Suppressor macrophage (primary cell): ENCODE measurements around the gene CCDC116.
"Not testable (repeated sequence)": the region's sequence is repeated elsewhere in the genome, so short reads cannot be mapped to it uniquely, and the experiment has no call there.

Experiments
- DNase-seq, 4 experiments: peaks; one replicate each; pipeline ENCODE4 v3.0.0-alpha.2; 2020 to 2022

The CCDC116 gene

GRCh38 chr22:21652547-21653545 is 20.3 kb downstream of the CCDC116 start:
- DNase-seq = no peak

DNA sequence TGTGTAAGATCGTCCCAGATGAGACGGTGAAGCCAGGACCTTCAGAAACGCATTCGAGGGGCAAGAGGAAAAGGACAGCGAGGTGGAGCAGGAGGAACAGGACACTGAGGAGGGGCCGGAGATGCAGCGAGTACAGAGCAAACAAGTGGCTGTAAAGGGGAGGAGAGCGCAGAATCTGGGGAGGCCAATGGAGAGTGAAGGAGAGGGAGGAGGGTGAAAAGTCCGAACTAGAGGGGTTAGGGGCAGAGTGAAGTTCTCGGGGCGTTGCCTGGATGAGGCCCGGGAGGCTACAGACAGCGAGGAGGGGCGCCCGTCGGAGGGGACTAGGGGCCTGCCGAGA is 24.4 kb downstream of the CCDC116 start:
- no peak for DNase-seq

DNA sequence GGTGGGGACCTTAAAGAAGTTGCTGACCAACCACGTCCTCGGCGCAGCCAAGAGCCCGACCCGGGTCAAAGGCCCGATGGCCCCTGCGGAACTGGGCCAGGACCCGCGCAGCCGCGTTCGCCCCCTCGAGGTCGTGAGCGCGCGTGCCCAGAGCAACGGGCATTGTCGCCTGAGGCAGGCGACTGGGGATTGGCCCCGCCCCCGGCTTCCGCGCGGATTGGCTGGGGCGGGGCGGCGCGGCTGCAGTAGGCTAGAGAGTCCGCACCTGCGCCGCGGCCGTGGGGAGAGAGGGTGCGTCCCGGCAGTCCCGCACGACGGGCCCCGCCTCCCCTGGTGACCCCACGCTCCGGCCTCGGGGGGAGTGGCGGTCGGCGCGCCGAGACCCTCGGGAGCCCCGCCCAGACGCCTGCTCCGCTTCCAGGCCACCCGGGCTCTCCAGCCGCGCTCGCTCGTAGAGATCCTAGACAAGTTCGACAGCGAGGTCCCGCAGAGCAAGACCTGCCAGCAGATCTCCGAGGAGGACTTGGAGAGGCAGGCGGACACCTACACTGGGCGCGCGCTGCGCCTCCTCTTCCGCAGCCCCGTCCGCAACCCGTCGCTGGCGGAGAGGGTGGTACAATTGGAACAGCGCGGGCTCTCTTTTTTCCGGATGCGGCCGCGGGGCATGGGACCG is 24.9 kb downstream of the CCDC116 start:
- DNase-seq = peak; percentile 79 to 91 (median 82)

- no peak for DNase-seq
Measured at GRCh38 chr22:21659864-21660525, 27.4 kb downstream of the CCDC116 start.

- no peak for DNase-seq
Measured at GRCh38 chr22:21660904-21661303, 28.3 kb downstream of the CCDC116 start.

DNA sequence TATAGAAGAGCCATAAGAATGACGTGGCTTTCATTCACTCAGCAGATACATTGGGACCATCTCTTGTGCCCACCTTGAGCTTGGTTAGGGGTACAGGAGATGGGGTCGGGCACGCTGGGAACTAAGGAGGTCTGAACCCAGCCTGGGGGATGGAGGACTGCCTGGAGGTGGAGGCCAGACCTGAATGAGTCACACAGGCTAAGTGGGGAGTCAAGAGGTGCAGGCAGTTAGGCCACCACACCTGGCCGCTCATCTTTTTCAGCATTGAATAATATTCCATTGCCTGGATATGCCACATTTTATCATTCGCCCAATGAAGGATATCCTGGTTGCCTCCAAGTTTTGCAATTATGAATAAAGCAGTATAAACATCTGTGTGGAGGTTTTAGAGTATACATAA is 29.4 kb downstream of the CCDC116 start:
- DNase-seq = no peak

- DNase-seq = no peak
Measured at GRCh38 chr22:21663738-21664137, 31.2 kb downstream of the CCDC116 start.

GRCh38 chr22:21665047-21665851 is 32.7 kb downstream of the CCDC116 start:
- DNase-seq = no peak

- no peak for DNase-seq
Measured at GRCh38 chr22:21666786-21667185, 34.2 kb downstream of the CCDC116 start.

DNA sequence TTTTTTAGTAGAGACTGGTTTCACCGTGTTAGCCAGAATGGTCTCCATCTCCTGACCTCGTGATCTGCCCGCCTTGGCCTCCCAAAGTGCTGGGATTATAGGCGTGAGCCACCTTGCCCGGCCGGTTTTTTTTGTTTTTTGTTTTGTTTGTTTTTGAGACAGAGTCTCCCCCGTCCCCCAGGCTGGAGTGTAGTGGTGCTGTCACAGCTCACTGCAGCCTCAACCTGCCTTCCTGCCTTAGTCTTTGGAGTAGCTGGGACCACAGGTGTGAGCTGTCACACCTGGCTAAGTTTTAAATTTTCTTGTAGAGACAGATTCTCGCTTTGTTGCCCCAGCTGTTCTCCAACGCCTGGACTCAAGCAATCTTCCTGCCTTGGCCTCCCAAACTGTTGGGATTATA is 36.5 kb downstream of the CCDC116 start:
- DNase-seq = no peak

- DNase-seq = no peak
Measured at GRCh38 chr22:21672107-21672629, 39.6 kb downstream of the CCDC116 start.

- no peak for DNase-seq
Measured at GRCh38 chr22:21673534-21674321, 41.2 kb downstream of the CCDC116 start.

- no peak for DNase-seq
Measured at GRCh38 chr22:21674638-21675245, 42.2 kb downstream of the CCDC116 start.

- no peak for DNase-seq
Measured at GRCh38 chr22:21677606-21678443, 45.3 kb downstream of the CCDC116 start.

DNA sequence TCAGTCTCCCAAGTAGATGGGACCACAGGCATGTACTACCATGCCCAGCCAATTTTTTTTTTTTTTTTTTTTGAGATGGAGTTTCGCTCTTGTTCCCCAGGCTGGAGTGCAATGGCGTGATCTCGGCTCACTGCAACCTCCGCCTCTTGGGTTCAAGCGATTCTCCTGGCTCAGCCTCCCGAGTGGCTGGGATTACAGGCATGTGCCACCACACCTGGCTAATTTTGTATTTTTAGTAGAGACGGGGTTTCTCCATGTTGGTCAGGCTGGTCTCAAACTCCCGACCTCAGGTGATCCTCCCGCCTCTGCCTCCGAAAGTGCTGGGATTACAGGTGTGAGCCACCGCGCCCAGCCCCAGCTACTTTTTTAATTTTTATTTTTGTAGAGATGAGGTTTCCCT is 46.3 kb downstream of the CCDC116 start:
- DNase-seq = not testable (repeated sequence)

DNA sequence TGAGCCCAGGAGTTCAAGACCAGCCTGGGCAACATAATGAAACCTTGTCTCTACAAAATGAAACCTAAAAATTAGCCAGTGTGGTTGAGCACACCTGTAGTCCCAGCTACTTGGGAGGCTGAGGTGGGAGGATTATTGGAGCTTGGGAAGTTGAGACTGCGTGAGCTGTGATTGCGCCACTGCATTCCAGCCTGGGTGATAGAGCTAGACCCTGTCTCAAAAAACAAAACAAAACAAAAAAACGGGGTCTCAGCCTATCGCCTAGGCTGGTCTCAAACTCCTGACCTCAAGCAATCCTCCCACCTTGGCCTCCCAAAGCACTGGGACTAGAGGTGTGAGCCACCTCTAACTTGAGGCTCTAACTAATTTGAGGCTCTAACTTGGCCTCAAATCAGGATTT is 46.8 kb downstream of the CCDC116 start:
- no peak for DNase-seq

DNA sequence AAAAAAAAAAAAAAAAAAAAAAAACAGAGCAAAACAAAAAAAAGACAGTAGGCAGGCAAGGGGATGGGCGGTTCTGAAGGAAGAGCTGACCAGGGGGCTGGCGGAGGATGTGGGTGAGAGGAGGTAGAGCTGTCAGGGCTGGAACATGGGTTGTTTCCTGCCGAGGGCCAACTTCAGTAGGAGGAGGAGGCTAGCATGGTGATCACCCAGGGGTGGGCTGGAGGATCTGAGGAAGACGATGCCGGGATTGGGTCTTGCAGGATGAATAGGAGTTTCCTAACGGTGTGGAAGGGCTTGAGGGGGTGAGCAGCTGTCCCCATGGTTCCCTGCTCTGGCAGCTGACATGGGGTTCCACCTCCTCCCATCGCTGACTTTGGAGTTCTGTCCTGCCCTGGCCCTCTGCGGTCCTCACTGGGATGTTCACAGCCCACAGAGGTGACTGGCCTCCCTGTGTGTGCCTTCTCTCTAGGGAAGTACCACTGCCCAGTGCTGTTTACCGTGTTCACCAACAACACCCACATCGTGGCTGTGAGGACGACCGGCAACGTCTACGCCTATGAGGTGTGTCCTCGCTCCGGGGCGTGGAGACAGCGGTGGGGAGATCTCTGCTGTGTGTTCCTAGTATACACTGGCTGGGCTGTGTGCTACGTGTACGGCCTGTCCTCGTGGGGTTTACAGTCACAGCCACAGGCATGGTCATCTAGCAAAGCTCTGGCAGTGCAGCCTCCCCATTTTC is 48.4 kb downstream of the CCDC116 start:
- DNase-seq = no peak

DNA sequence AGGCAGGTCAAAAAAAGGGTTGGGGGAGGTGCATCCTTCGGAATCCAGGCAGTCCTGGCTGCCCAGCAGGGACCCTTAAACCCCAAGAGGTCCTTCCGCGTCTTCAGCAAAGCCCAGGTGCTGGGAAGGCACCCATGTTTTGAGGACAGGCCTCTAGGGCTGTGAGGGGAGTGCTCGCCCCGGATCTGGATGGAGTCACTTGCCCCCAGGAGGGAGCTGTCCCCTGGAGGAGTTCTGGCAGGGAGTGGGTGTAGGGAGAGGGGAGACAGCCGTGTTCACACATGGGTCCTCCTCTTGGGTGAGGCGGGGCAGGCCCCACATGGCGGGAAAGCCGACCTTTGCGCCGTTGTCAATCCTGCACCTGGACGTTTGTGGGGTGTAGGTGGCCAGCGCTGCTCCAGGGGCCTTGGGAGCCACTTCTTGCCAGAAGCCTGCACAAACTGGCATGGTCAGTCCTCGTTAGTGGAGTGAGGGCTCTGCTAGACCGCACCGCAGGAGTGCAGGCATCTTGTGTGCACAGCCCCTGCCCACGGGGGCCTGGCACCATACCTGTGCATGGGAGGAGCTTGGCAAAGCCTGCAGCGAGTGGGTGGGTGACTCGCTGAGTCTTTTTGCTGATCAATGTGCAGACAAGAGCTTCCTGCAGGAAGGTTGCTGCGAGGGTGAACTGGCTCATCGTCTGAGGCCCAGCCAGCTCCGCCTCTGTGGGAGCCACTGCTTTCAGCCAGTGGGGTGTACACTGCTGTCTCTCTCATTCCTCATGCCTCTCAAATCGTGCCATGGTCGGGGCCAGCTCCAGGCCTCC is 49.2 kb downstream of the CCDC116 start:
- DNase-seq = no peak
